ENCODE results near the gene LRMDA.

DNA sequence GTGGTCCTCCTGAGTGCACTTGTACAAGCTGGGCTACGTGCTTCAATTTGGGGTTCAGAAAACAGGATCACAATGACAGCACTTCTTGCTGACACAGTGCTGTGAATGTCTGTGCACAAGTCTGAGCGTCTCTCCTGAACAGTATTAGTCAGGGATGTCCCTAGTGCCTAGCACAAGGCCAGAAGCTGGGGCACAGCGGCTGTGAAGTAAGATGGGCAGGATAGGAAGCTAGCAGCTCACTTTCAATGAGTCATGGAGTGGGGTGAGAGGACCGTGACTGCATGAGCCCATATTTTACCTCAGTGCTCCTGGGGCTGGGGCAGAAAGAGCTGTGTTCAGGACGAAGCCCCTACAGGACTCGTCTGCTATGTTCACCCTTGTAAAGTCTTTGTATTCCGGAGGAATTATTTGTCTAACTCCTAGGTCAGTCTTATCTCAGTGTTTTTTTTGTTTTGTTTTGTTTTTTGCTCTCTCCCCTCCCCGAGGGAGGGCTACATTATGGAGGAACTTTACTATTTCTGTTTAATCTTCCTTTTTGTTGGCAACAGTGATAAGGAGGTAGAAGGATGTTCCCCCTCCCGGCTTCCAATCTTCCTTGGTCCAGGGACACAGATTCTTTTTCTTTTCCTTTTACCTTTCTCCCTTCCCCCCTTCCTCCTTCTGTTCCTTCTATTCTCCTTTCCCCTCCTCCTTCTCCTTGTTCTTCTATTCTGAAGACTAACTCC, 2.8 kb upstream of the LRMDA start:
- TF ChIP-seq PHF8 (IDR thresholded peaks at IDR 0.05; ENCODE audit: borderline replicate concordance, low read depth) (no peak), RAD21 (conservative IDR thresholded peaks at IDR 0.05 in 1 of 2, IDR thresholded peaks at IDR 0.05 in 1 of 2) (no peak), POLR2A (IDR thresholded peaks at IDR 0.05; ENCODE audit: low read length) (no peak), CEBPB (IDR thresholded peaks at IDR 0.05) (no peak), MYC (IDR thresholded peaks at IDR 0.05; ENCODE audit: borderline replicate concordance, low read length) (no peak), HOXA7 (CRISPR knock-in tag; IDR thresholded peaks at IDR 0.05) (no peak)
- TF ChIP-seq, protein P1, sequence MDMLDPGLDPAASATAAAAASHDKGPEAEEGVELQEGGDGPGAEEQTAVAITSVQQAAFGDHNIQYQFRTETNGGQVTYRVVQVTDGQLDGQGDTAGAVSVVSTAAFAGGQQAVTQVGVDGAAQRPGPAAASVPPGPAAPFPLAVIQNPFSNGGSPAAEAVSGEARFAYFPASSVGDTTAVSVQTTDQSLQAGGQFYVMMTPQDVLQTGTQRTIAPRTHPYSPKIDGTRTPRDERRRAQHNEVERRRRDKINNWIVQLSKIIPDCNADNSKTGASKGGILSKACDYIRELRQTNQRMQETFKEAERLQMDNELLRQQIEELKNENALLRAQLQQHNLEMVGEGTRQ (IDR thresholded peaks at IDR 0.05) = no peak
- TF ChIP-seq, protein P2, sequence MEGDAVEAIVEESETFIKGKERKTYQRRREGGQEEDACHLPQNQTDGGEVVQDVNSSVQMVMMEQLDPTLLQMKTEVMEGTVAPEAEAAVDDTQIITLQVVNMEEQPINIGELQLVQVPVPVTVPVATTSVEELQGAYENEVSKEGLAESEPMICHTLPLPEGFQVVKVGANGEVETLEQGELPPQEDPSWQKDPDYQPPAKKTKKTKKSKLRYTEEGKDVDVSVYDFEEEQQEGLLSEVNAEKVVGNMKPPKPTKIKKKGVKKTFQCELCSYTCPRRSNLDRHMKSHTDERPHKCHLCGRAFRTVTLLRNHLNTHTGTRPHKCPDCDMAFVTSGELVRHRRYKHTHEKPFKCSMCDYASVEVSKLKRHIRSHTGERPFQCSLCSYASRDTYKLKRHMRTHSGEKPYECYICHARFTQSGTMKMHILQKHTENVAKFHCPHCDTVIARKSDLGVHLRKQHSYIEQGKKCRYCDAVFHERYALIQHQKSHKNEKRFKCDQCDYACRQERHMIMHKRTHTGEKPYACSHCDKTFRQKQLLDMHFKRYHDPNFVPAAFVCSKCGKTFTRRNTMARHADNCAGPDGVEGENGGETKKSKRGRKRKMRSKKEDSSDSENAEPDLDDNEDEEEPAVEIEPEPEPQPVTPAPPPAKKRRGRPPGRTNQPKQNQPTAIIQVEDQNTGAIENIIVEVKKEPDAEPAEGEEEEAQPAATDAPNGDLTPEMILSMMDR (IDR thresholded peaks at IDR 0.05) = no peak
- TF ChIP-seq, protein P3, sequence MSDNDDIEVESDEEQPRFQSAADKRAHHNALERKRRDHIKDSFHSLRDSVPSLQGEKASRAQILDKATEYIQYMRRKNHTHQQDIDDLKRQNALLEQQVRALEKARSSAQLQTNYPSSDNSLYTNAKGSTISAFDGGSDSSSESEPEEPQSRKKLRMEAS (IDR thresholded peaks at IDR 0.05) = no peak
- TF ChIP-seq, protein P4, sequence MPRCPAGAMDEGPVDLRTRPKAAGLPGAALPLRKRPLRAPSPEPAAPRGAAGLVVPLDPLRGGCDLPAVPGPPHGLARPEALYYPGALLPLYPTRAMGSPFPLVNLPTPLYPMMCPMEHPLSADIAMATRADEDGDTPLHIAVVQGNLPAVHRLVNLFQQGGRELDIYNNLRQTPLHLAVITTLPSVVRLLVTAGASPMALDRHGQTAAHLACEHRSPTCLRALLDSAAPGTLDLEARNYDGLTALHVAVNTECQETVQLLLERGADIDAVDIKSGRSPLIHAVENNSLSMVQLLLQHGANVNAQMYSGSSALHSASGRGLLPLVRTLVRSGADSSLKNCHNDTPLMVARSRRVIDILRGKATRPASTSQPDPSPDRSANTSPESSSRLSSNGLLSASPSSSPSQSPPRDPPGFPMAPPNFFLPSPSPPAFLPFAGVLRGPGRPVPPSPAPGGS (IDR thresholded peaks at IDR 0.05) = no peak

All from A549 (cell line).